ENCODE results near the gene AMN.

AMN gene

GRCh38 chr14:102883554-102883953, 38.9 kb upstream of the AMN start:
- peaks cover 7% of the 10 kb centered on the region; the same call in 1 of the 2 replicates for H3K79me2 ChIP-seq (ENCODE audit: insufficient read depth, low read depth)
- TF ChIP-seq CTCF (conservative IDR thresholded peaks at IDR 0.05; ENCODE audit: low read depth, low read length) = no peak
- H3K4me2 ChIP-seq = no peak overlapping the region
- H3K27ac ChIP-seq = no peak overlapping the region
- no peaks in the 10 kb centered on the region for H3K4me1 ChIP-seq (ENCODE audit: low read depth, poor library complexity, severe bottlenecking)
- H3K27me3 ChIP-seq (ENCODE audit: insufficient read depth, low read depth) = no peaks in the 10 kb centered on the region
- H3K4me3 ChIP-seq (IDR thresholded peaks at IDR 0.05; ENCODE audit: insufficient read depth, low read depth, low read length) = no peak overlapping the region
- H3K9ac ChIP-seq = no peak overlapping the region
- no peaks in the 10 kb centered on the region for H4K20me1 ChIP-seq (ENCODE audit: insufficient read depth)
- H2AFZ ChIP-seq (ENCODE audit: low read depth) = no peak overlapping the region
- no peaks in the 10 kb centered on the region for H3K36me3 ChIP-seq (ENCODE audit: insufficient read depth)

- H3K36me3 ChIP-seq (ENCODE audit: insufficient read depth) = no peaks in the 10 kb centered on the region
- no peaks in the 10 kb centered on the region for H3K27me3 ChIP-seq (ENCODE audit: insufficient read depth, low read depth)
- no peaks in the 10 kb centered on the region for H4K20me1 ChIP-seq (ENCODE audit: insufficient read depth)
- no peak overlapping the region for H3K27ac ChIP-seq
- H3K9ac ChIP-seq = no peak overlapping the region
- TF ChIP-seq CTCF (conservative IDR thresholded peaks at IDR 0.05; ENCODE audit: low read depth, low read length) = no peak
- peaks cover 13% of the 10 kb centered on the region; the same call in 1 of the 2 replicates for H3K79me2 ChIP-seq (ENCODE audit: insufficient read depth, low read depth)
- H3K4me1 ChIP-seq (ENCODE audit: low read depth, poor library complexity, severe bottlenecking) = no peaks in the 10 kb centered on the region
- no peak overlapping the region for H3K4me3 ChIP-seq (IDR thresholded peaks at IDR 0.05; ENCODE audit: insufficient read depth, low read depth, low read length)
- H2AFZ ChIP-seq (ENCODE audit: low read depth) = no peak overlapping the region
- no peak overlapping the region for H3K4me2 ChIP-seq
Observed at GRCh38 chr14:102885737-102886447, 36.6 kb upstream of the AMN start.

GRCh38 chr14:102888748-102889147, 33.7 kb upstream of the AMN start:
- Histone ChIP-seq H2AFZ (ENCODE audit: low read depth) (no peak overlapping the region), H3K27me3 (ENCODE audit: insufficient read depth, low read depth) (no peaks in the 10 kb centered on the region), H3K4me3 (IDR thresholded peaks at IDR 0.05; ENCODE audit: insufficient read depth, low read depth, low read length) (no peak overlapping the region), H3K4me1 (ENCODE audit: low read depth, poor library complexity, severe bottlenecking) (no peaks in the 10 kb centered on the region), H3K27ac (no peak overlapping the region), H3K4me2 (no peak overlapping the region), H3K36me3 (ENCODE audit: insufficient read depth) (no peaks in the 10 kb centered on the region), H4K20me1 (ENCODE audit: insufficient read depth) (no peaks in the 10 kb centered on the region), H3K9ac (no peak overlapping the region), H3K79me2 (ENCODE audit: insufficient read depth, low read depth) (peaks cover 13% of the 10 kb centered on the region; the same call in 1 of the 2 replicates)
- no peak for TF ChIP-seq CTCF (conservative IDR thresholded peaks at IDR 0.05; ENCODE audit: low read depth, low read length)

GRCh38 chr14:102889615-102890014, 32.8 kb upstream of the AMN start:
- no peak overlapping the region for H3K27ac ChIP-seq
- H4K20me1 ChIP-seq (ENCODE audit: insufficient read depth) = no peaks in the 10 kb centered on the region
- no peak overlapping the region for H3K4me3 ChIP-seq (IDR thresholded peaks at IDR 0.05; ENCODE audit: insufficient read depth, low read depth, low read length)
- no peak overlapping the region for H3K4me2 ChIP-seq
- H3K27me3 ChIP-seq (ENCODE audit: insufficient read depth, low read depth) = no peaks in the 10 kb centered on the region
- peaks cover 13% of the 10 kb centered on the region; the same call in 1 of the 2 replicates for H3K79me2 ChIP-seq (ENCODE audit: insufficient read depth, low read depth)
- H3K36me3 ChIP-seq (ENCODE audit: insufficient read depth) = no peaks in the 10 kb centered on the region
- no peak overlapping the region for H3K9ac ChIP-seq
- H3K4me1 ChIP-seq (ENCODE audit: low read depth, poor library complexity, severe bottlenecking) = no peaks in the 10 kb centered on the region
- TF ChIP-seq CTCF (conservative IDR thresholded peaks at IDR 0.05; ENCODE audit: low read depth, low read length) = no peak
- no peak overlapping the region for H2AFZ ChIP-seq (ENCODE audit: low read depth)

Data from KMS-11 (cell line).